Sciatic nerve (tissue), 2 donors: ENCODE results near the gene PSMB5. TPM values are rescaled to one million over a fixed set of nuclear protein-coding genes. Genes with fewer than 3 reads are reported as not detected.

Source experiments
- ATAC-seq: fragments of 200-7000 bp; cut with Tn5 transposase; one replicate; pipeline ENCODE4 v1.9.1; 2020; ENCODE audit warnings: mild to moderate bottlenecking, moderate library complexity
- DNase-seq: peaks from one replicate; pipeline ENCODE4 v3.0.0-alpha.2; 2020; ENCODE audit warnings: low spot score
- intact Hi-C: fragments of 100-400 bp; cut with DNase I; formaldehyde crosslinking; loops from one replicate; pipeline ENCODE4 v1.14.2; 2022
- total RNA-seq: library from RNA; stranded (reverse); fragmentation: NEBNext Ultra II Directional; extraction: Animal tissue kit (Norgen Biotek cat#: 25700); gene quantifications from one replicate; pipeline ENCODE4 v1.2.1, GENCODE V29; 2021
- donor health status: DM: no; HTN: no; CAD: no.
- donor health status: DM: no; HTN: no; CAD: no.

Gene PSMB5
- total RNA-seq, 1 donor from 2014 or later = 70.1 TPM

DNA sequence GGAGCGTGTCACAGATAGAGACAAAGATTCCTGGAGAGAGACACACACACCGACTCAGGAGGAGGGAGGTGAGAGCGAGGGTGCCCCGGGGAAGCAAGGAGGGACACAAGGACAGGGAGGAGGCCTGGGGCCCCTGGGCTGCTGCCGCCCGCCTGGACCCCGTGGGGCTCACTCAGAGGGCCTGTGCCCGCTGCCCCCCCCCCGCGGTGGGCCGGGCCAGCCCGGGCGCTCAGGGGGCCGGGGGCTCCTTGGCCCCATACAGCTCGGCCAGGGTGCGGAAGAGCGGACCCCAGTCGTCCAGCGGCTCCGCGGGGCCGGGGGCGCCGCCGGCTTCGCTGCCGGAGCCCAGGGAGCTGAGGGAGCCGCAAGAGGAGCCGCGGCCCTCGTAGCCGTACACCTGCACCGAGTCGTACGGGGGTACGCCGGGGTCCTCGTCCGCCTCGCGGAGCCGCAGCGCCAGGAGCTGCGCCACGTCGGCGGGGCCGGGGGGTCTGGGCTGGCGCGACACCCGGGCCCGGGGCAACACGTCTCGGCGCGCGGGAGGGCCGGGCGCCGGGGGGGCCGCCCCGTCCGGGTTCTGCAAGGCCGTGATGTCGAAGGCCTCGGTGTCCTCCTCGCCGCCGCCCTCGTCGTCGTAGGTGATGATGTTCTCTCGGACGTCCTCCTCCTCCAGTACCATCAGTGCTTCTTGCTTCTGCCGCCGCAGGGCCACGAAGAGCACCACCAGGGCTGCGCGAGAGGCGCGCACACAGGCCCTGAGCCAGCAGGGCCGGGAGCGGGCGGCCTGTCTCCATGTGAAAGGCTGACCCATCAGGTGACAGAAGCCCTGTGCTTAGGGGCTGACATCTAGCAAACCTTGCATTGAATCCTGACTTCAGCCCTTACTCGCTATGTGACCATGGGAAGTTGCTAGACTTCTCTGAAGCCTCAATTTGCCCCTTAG lies 13.3 kb upstream of the PSMB5 start:
- DNase-seq (no peak), ATAC-seq (no peak)
- intact Hi-C loops = no loop called here

DNA sequence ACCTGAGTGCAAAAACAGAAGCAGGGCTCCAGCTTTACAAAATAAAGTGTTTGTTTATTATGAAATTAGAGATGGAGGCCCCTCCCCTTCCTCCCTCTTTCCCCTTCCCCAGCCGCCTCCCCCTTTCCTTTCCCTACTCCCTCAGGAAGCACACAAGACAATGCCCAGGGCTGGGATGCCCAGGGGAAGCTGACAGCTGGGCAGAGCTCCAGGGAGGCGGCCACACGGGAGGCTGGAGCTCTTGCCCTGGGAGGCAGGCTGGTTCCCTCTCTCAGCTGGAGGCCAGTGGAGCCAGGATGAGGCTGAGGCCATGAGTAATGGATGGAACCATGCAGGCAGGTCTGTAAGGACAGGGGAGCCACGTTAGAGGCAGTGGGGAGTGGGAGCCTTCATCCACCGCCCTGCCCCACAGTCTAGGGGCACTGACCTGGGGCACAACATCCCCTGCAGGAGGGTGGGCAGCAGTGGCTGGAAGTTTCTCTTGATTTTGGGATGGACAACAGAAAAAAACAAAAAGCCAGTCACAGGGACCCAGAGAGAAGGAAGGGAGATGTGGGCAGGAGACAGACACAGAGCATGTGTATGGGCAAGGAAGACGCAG lies 12.4 kb upstream of the PSMB5 start:
- no peak for ATAC-seq
- no peak for DNase-seq
- intact Hi-C loops = no loop called here

DNA sequence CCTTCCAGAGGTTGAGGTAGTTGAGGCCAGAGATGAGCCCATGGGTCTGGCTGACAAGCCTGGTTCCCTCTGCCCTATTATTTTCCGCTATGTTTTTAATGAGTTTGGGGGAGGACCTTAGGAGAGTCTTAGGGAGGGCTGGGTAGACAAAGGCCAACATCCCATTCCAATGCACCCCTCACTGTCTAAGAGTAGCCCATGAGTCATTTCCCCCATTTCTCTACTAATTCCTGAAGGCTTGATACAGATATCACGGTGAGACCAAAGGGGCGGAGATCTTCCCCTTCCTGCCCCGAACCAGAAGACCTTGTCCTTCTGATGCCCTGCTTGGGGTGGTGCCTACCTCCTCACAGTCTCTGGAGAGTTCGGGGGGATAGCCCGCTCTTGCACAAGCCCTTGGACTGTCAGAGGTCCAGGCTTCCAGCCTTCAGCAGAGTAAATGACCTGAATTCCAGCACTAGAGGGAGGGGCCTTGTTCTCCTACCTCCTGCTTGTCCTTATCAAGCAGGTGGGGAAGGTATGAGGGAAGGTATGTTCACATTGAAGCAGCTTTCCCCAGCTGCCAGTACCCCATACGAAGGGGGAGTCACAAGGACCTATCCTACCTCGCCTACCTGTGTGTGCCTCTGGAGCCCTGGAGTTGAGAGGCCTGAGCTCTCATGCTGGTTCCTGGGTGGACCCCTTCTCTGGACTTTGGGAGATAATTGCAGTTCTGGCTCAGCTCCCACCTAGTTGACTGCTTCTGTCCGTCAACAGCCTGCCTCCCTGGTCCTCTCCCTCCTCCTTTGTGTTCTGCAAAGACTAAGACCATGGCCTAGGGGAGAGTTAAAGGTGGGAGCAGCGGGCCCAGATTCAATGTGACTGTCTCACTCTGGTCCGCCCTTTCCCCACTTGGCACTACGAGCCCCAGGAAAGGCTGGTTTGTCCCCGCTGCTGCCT lies 11.0 kb upstream of the PSMB5 start:
- no peak for ATAC-seq
- DNase-seq = no peak
- intact Hi-C loops = no loop called here

DNA sequence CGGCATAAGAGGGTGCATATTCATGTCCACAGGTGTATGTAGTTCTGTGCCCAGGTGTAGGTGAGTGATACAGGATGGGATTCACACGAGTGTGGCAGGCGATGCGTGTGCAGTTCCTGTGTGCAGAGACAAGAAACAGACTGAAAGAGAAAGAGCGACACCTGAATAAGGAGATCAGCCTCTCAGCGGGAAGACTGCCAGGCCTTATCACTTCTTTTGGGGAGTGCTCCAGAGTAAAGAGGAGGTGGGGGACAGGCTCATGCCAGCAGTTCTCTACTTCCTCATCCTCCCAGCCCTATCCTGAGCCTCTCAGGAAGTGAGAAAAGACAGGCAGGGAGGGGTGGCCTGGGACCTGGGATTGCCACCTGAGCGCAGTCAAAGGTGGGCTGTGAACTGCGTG lies 10.1 kb upstream of the PSMB5 start:
- DNase-seq = no peak
- ATAC-seq = no peak
- intact Hi-C loops = no loop called here

DNA sequence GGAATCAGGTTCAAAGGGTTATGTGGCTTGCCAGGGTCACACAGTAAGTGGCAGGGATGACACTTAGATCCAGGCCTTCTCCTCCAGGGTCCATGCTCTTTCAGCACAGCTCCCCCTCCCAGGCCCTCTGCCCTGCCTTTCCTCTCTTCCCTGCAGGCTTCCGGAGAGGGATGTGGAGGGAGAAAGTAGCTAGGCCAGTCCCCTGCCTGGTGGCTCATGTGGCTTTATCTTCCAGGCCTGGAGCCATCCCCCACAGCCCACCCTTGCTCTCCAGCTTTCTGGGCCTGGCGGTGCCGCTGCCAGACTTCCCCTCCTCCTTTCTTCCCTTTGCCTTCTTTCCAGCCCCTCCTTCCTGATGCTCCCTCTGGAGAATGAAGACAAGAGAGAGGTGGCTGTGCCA lies 9.1 kb upstream of the PSMB5 start:
- intact Hi-C loops = no loop called here
- no peak for ATAC-seq
- DNase-seq = no peak

DNA sequence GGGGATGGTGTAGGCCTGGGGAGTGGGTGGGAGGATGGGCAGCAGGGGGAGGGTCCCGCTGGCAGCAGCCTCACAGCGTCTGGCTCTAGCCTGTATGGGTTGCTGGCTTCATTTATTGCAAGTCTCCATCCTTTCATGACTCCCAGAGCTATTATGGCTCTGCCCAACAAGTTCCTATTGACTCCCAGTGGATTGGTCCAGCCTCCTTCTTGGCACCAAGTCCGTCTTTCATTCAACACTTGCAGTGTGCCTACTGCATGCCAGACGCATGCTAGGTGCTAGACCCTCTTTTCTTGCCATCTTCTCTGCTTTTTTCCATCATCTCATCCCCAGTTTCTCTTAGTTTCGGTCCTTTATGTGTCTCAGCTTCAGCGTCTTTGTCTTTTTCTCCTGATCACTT lies 8.4 kb upstream of the PSMB5 start:
- intact Hi-C loops = no loop called here

DNA sequence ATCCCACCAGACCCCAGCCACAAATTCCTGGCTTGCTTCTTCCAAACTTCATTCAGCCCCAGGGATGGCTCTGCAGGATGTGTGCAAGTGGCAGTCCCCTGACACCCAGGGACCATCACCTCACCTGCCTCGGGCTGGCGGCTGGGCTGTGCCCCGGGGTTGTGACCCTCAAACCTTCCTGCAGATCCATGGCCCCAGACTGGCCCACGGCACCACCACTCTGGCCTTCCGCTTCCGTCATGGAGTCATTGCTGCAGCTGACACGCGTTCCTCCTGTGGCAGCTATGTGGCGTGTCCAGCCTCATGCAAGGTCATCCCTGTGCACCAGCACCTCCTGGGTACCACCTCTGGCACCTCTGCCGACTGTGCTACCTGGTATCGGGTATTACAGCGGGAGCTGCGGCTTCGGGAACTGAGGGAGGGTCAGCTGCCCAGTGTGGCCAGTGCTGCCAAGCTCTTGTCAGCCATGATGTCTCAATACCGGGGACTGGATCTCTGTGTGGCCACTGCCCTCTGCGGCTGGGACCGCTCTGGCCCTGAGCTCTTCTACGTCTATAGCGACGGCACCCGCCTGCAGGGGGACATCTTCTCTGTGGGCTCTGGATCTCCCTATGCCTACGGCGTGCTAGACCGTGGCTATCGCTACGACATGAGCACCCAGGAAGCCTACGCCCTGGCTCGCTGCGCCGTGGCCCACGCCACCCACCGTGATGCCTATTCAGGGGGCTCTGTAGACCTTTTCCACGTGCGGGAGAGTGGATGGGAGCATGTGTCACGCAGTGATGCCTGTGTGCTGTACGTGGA lies 7.7 kb upstream of the PSMB5 start, which contains the start of gene PSMB11:
Gene PSMB11 (plus strand): TSS at position 51 of the 804 bp plus-strand sequence. CDS start 14 bp downstream, at position 65.
- DNase-seq (no peak), ATAC-seq (no peak)
- intact Hi-C loops = no loop called here

More for the DNA sequence above, 8.4 kb upstream of the PSMB5 start:
- no peak for ATAC-seq
- no peak for DNase-seq

DNA sequence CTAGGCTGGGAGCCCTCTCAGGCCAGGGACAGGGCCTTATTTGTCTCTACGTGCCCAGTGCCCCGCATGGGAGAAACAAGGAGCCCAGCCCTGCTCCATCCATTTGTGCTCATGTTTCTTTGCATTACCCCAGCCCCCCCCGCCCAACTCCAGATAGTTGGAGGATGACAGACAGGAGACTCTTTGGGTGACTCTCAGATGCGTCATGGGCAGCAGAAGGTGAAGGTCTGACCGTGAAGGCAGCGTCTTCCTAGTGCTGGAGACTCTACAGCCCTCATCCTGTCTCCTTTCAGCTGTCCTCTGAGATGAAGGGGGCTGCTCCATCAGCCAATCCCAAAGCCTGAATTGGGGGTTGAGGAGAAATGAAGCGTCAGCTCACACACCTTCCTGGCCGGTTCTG lies 7.0 kb upstream of the PSMB5 start:
- intact Hi-C loops = no loop called here
- DNase-seq = no peak

DNA sequence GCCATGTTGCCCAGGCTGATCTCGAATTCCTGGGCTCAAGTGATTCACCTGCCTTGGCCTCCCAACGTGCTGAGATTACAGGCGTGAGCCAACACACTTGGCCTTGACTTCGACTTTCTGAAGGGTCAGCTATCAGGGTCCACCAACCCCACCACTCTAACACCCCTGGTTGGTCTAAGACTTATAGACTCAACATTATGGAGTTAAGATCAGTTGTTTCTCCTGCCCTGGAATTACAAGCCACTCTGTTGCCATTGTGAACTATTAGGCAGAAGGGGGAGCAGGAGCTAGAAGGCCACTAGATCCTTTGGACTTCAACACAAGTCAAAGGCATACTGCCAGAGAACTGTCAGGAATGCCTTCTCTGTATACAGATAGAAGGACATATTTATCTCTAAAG lies 5.4 kb upstream of the PSMB5 start:
- DNase-seq (no peak), ATAC-seq (no peak)
- intact Hi-C loops = no loop called here

More for the DNA sequence above, 7.0 kb upstream of the PSMB5 start:
- no peak for ATAC-seq

DNA sequence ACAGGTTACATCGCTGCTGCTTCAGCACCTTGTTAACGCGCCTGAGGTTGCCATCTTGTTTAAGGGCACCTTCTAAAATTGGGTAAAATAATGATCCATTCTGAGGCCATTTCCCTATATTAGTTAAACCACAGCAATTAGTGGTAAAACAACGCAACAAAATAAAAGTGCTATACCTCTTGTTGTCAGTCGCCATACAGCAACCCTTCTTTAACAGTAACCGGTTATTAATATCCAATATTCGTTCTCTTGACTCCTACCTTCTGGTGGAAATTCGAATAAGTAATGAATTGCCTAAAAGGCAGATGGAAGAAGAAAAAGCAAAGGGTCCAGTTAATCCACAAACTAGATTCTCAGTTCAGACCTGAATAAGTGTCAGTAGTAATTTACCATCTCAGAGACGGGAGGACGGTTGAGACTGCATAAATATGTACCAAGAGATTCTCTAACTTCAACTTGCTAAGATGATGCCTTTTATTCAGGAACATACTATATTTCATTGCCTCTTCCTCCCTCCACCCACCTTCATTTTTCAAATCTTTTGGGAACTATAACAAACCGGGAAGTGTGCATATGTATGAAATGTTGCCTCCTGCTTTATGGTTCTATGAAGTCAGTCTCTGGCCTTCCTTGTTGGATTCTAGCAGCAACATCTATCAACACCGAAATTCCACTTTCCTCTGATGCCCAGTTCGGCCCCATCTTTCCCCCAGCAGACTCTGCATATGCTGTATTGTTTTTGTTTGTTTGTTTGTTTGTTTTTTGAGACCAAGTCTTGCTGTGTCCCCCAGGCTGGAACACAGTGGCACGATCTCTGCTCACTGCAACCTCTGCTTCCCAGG lies 824 bp upstream of the PSMB5 start:
- DNase-seq (no peak), ATAC-seq (no peak)
- intact Hi-C loops = no loop called here

DNA sequence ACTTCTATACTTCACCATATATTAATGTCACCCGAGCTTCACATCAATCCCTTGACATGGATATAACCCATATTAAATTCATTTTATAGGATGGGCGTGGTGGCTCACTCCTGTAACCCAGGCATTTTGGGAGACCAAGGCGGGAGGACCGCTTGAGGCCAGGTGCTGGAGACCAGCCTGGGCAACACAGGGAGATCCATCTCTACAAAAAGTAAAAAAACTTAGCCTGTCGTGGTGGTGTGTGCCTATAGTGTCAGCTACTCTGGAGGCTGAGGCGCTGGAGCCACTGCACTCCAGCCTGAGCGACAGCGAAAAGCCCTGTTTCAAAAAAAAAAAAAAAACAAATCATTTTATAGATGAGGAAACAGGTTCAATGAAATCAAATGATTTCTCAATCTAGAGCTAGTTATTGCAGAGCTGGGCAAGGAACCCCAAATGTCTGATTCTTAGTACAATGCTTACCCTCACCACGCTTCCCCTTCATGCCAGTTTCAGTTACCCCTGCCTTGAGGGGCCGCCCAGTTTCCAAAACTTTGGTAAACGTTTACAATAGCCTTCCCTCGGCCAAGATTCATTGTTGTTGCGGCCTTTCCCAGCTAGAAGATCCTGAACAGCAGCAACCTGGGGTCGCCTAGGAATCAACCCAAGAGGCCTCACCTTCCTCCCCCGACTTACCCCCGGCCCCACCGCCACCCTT lies 751 bp downstream of the PSMB5 start:
- intact Hi-C loops = no loop called here
- no peak for ATAC-seq
- DNase-seq = no peak

DNA sequence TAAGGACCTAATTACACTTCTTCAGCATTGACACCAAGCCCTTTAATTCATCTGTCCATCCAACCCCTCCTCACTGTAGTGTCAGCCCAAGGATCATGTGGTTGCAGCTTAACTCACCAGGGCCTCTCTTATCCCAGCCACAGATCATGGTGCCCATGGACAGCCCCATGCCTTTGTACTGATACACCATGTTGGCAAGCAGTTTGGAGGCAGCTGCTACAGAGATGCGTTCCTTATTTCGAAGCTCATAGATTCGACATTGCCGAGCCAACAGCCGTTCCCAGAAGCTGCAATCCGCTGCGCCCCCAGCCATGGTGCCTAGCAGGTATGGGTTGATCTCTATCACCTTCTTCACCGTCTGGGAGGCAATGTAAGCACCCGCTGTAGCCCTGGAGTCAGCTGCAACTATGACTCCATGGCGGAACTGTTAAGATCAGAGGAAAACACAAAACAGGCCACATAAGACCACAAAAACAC lies 1.4 kb downstream of the PSMB5 start:
- intact Hi-C loops = no loop called here
- ATAC-seq (no peak), DNase-seq (no peak)

DNA sequence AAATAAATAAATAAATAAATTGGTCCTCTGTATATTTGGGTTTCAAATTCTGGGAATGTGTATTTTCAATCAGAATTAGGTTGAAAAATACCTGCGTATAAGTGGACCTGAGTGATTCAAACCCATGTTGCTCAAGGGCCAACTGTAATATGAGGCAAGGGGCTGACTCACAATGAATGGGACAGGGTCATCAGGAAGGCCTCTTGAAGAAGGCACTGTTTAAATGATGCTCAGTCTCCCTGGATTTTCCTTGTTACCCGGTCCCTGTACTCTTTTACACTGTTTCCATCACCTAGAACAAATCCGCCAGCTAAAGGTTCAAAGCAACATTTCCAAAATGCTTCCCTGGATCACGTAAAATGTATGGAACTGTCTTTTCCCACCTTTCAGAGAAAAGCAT lies 3.8 kb downstream of the PSMB5 start:
- DNase-seq (no peak), ATAC-seq (no peak)
- intact Hi-C loops = no loop called here

DNA sequence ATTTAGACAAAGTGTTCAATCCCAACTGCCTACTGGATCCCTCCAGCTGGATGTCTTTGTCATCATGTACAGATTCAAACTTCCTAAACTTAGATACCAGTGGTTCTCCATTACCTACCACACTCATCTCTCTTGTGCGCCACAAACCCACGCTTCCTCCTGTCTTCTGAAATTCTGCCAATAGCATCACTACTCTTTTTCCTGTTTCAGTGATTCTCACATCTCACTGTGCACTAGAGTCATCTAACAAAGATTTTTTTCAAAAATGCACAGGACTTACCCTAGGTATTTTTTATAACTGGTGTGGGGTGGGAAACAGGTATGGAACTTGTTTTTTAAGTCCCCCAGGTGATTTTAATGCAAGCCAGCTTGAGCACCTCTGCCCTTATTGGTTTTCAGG lies 5.9 kb downstream of the PSMB5 start:
- intact Hi-C loops = no loop called here
- no peak for DNase-seq
- ATAC-seq = no peak

DNA sequence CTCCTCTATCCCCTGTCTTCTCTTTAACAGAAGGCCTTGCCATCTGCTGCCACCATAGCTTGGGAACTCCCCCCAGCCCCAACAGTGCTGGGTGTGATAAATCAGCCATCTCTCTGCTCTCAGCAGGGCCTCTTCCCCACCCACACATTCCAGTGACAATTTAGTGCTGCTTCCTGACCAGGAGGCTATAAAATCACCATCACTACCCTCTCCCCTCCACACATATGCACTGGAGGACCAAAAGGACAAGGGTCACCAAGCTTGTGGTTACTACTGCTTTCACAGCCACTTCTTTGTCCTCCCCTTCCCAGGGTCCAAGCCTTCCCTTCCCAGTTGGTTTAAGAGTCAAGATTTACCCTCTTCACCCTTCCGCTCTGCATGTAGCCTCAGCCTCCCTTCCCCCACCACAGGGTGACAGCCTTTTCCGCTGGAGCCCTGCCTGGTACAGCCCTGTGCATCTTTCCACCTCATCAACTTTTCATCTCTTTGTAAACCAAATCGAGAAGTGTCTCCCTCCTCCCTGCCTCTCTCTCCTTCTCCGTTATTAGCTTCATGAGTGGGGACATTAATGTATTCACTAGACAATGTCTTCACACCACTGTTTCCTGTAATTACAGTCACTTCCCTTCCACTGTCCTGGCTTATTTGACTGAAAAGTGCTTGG lies 9.4 kb downstream of the PSMB5 start:
- ATAC-seq (no peak), DNase-seq (no peak)
- intact Hi-C loops = no loop called here

DNA sequence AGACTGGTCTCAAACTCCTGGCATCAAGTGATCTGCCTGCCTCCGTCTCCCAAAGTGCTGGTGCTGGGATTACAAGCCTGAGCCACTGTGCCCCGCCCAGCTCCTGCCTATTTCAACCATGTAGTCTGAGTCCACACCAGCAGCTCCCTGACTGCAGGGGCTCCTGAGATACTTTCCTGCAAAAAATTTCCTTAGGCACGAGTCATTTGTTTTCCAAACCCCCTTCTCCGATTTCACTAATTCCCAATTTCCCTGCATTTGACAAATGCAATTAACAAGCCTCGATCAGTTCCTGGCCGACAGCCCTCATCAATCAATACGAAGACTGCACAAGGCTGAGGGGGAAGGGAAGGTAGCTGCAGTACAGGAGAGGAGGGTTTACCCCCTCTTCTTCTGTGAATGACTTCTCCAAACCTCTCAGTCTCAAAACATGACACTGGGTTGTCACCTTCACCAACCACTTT lies 10.1 kb downstream of the PSMB5 start:
- ATAC-seq (no peak), DNase-seq (no peak)
- intact Hi-C loops = no loop called here

DNA sequence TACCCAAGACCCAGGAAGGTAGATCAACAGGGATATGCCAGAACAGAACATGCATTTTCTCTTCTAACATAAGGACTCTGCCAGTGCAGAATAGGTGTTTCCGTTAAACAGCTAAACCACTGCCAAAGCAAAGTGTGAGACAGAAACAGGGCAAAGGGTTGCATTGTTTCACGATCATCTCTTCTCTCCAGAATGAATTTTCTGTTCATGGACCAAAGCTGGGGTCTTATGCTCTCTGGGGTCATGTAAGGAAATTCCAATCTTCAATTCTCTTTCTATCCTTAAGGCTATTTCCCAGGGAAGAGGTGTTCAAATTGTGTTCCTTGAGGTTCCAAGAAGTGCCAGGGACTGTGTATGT lies 10.9 kb downstream of the PSMB5 start:
- DNase-seq (no peak), ATAC-seq (no peak)
- intact Hi-C loops = no loop called here
